ENCODE measurements around the gene IMMP2L.

GRCh38 chr7:111394891-111395290 is 167.4 kb downstream of the IMMP2L start:
- TF ChIP-seq CTCF (IDR thresholded peaks at IDR 0.05; ENCODE audit: insufficient read depth, low read length, poor library complexity, severe bottlenecking) (no peak), EZH2phosphoT487 (conservative IDR thresholded peaks at IDR 0.05; ENCODE audit: low read length) (no peak)

Measured in SU-DHL-6 (cell line).